NCI-H2227 (cell line): Measurements from ENCODE around the gene ALK.
A peak's percentile ranks its signal among the peaks of the same experiment; 100 is the strongest.
"Not testable (repeated sequence)": the region's sequence is repeated elsewhere in the genome, so short reads cannot be mapped to it uniquely, and the experiment has no call there.

Experiments
- DNase-seq: peaks from one replicate; lab custom pipeline; 2025; ENCODE audit not compliant: unreplicated experiment; lab: John Stamatoyannopoulos, UW

Gene ALK

DNA sequence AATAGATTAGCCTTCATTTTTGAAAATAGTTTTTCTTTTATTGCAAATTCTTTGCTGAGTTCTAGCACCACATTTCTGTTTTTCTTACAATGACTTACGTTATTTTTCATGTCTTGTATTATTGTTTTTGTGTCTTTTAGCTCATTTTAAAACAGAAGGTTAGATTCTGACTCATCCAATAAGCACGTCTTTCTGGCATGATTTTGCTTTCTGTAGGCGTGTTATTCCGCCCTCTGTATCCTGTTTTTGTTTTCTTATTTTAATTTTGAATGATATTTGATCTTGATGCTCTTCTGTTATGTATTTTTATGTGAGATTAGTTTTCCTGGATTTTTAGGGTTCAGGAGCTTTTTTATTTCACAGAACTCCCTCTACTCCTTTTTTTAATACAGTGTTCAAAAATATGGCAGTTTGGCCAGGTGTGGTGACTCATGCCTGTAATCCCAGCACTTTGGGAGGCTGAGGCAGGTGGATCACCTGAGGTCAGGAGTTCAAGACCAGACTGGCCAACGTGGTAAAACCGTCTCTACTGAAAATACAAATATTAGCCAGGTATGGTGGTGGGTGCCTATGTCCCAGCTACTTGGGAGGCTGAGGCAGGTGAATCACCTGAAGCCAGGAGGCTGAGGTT, 661.1 kb downstream of the ALK start:
- no peak for DNase-seq

DNA sequence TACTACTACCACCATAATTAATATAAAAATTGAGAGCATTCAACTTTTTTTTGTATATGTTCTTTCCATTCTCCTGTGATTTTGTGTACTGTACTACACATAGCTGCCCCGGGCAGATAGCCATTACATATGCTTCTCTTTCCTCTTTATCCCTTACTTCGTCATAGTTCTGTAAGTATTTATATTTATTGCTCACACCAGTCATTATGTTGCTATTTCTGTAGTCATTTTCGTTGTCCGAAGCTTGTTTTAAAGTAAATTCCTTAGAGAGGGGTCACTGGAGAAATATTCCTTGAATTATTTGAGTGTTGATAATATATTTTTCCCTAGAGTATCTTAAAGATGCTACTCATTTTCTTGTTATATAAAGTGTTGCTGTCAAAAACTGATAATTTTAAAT, 662.2 kb downstream of the ALK start:
- no peak for DNase-seq

DNA sequence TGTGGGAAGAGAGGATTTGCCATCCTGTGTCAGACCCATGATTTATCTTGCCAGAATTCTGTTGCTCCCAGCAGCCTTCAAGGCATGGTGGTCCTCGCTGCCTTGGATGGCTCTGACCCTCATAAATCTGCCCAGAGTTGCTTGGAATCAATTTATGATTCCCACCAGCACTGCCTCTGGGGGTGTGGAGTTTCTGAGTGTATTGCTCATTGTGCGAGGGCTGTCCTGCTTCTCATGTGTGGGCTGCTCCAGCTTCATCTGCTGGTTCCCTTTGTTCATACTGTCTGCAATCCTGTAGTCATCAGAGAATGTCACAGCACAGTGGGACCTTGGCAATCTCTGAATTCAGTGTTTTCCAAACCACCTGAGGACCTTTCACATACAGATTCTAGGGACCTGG, 666.4 kb downstream of the ALK start:
- no peak for DNase-seq

DNA sequence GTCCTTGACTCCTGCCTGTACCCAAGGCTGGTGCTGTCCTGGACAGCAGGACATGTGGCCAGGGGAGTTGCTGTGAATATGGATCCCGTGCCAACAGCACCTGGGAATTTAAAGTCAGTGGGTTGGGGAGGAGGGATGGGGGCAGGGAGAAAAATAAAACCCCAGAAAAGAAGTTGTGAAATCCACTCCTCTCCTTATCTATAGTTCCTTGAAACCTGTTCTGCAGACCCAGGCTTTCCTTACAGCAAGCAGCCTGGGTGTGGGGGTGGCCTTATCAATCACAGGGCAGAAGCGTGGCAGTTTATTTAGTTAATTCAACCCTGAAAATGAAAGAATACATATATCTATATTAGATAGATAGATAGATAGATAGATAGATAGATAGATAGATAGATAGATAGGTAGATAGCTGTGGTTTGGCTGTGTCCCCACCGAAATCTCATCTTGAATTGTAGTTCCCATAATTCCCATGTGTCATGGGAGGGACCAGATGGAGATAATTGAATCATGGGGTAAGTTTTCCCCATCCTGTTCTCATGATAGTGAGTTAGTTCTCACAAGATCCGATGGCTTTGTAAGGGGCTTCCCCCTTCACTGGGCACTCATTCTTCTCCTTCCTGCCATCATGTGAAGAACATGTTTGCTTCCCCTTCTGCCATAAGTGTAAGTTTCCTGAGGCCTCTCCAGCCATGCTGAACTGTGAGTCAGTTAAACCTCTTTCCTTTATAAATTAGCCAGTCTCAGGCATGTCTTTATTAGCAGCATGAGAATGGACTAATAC, 667.7 kb downstream of the ALK start:
- not testable (repeated sequence) for DNase-seq

DNA sequence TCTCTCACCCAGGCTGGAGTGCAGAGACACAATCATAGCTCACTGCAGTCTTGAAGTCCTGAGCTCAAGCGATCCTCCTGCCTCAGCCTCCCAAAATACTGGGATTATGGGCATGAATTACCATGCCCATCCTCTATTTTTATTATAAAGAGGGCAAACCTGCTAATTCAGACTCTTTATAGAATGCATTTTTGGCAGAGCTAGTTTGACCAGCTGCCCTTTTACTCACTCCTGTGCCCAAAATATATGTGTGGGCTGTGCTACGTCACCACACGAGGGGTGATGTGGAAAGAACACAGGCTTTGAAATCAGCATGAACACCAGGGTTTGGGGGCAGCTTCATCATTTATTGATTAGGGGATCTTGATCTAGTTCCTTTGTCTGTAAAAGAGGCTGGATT, 668.4 kb downstream of the ALK start:
- no peak for DNase-seq

DNA sequence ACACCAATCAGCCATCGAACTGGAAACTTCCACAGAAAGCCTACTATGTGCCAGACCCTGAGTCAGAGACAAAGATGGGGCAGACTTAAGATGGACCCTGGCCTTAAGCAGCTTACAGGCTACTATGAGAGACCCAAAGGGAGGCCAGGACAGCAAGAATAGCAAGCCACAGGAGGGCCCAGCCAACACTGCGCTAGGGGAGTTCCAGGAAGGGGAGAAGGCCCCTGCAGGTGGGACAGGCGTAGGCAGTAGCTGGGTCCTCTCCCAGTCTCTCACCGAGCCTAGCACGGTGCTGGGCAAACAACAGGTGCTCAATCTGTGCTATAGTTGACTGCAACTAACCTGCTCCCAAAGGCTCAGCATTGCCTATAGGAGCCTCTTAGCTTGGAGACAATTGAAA, 670.0 kb downstream of the ALK start:
- no peak for DNase-seq

DNA sequence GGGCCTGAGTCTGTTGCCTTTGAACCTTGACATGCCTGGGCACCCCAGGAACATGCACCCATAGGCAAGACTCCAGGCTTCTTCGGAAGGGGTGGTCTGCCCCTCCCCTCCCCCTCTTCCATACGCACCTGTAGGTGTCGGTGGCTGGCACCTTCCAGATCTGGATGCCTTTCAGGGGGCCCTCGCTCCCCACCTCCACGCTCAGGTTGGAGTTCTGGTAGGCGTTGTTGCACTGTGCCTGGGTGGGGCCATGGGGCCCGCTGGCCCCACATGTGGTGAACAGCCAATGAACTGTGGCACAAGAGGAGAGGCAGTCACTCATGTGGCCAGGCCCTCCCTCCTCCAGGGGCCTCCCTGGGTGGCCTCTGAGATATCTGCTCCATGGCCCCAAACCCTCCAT, 670.4 kb downstream of the ALK start:
- DNase-seq, result no peak

DNA sequence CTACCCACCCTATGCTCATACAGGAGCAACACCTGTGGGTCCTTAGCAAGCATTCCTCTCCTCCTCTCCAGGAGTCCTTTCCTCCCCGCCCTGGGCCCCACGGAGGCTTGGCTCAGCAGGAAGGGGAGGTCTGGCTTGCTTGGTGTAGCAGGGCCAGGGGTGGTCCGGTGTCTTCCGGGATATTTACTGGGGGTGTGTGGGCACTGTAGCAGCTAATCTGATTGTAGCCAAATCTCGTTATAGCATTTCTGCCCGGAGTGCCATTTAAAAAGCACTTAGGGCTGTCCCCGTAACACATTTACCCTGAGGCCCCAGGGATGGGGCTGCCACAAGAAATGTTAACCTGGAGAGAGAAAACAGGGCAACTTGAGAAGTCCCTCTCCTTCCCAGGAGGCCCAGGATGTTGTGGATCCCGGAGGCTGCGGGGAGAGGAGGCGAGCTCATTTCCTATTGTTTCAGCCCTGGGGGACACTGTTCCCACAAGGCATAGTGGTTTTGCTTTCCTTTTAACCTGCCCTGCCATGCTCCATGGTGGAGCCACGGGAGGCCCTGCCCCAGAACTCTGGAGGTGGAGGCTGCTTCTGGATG, 671.6 kb downstream of the ALK start:
- DNase-seq, result no peak

DNA sequence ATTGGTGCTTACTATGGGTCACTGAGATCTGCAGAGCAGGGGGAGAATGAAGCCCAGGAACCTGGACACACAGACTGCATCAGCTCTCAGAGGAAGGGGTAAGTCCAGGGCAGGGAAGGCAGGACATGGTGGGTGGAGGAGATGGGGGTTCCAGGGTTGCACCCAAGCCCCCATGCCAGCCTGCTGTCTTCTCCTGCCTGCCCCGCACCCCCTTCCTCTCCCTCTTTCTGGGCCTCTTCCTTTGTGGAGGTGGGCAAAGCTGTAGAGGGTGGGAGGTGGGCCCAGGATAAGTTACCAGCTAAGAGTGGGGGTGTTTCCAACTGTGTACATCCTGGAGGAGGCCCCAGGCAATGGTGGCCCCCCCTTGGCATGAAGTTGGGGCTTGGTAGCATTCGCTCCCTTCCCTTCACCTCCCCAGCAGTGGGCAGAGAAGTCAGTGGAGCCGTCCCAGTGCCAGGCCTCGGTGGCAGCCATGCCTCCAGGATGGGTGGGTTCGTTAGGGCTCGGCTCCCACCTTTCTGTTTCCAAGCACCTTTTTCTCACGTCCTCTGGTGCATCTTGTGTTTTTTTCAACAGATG, 674.0 kb downstream of the ALK start:
- DNase-seq, result no peak

DNA sequence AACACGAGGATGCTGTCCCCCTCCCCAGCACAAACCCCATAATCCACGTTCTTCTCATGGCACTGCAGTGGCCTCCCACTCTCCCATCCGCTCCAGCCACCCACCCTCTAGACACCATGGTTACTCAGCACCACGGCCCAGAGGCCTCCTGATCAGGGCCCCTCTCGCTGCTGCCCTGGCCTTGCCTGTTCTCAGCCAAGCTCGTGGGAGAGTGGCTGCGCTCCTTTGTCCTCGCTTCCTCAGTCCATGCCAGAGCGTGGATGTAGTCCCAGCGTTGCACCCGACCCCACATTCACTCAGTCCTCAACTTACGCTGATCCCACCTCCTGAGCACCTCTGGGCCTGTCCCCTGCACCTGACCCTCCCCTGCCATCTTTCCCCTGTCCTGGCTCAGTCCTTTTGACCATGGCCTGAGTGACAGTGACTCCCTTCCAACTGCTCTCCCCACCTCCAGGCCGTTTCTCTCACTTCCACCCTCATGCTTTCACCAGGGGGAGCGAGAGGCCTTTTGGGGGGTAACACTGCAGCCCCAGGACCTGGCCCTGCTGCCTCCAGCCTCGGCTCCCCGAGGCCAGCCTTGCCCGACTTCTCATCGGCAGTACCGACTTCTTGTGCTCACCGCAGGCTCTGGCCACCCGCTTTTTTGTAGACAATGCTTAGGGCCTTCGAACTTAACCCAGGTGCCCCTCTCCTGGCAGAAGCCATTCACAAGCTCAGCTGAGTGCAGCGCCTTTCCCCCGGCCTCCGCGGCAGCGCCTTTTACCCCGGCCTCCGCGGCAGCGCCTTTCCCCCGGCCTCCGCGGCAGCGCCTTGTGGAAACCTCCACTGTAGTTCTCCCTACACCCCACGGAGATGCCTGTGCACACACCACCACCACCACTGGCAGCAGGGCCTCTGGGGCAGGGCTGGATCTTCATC, 674.7 kb downstream of the ALK start:
- DNase-seq, result no peak

DNA sequence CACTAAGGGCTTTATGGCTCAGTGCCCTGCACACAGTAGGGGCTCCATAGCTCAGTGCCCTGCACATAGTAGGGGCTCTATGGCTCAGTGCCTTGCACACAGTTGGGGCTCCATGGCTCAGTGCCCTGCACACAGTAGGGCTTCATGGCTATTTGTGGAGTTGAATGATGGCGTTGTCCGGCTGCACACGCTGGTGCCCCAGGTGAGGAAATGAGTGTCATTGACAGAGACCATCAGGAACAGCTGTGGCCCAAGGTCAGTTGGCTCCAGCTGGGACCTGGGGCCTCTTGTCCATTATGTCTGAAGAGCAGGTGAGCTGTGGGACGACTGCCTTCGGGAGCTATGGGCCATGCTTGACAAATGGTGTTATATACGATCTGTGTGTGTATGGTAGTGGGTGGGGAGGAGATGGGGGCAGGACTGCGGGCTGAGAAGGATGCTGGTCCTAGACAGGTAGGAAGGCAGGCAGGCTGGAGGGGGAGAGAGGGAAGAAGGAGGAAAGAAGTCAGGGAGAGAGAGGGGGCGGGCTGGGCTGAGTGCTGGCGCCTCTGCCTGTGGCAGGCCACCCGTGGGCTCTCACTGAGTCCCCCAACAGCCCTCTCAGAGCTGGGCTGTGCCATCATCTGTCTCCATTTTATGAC, 675.5 kb downstream of the ALK start:
- DNase-seq, result no peak

DNA sequence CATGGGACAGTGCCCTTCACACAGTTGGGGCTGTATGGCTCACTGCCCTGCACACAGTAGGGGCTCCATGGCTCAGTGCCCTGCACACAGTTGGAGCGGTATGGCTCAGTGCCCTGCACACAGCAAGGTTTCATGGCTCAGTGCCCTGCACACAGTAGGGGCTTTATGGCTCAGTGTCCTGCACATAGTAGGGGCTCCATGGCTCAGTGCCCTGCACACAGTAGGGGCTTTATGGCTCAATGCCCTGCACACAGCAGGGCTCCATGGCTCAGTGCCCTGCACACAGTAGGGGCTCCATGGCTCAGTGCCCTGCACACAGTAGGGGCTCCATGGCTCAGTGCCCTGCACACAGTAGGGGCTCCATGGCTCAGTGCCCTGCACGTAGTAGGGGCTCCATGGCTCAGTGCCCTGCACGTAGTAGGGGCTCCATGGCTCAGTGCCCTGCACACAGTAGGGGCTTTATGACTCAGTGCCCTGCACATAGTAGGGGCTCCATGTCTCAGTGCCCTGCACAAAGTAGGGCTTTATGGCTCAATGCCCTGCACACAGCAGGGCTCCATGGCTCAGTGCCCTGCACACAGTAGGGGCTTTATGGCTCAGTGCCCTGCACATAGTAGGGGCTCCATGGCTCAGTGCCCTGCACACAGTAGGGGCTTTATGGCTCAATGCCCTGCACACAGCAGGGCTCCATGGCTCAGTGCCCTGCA, 676.2 kb downstream of the ALK start:
- DNase-seq, result not testable (repeated sequence)

DNA sequence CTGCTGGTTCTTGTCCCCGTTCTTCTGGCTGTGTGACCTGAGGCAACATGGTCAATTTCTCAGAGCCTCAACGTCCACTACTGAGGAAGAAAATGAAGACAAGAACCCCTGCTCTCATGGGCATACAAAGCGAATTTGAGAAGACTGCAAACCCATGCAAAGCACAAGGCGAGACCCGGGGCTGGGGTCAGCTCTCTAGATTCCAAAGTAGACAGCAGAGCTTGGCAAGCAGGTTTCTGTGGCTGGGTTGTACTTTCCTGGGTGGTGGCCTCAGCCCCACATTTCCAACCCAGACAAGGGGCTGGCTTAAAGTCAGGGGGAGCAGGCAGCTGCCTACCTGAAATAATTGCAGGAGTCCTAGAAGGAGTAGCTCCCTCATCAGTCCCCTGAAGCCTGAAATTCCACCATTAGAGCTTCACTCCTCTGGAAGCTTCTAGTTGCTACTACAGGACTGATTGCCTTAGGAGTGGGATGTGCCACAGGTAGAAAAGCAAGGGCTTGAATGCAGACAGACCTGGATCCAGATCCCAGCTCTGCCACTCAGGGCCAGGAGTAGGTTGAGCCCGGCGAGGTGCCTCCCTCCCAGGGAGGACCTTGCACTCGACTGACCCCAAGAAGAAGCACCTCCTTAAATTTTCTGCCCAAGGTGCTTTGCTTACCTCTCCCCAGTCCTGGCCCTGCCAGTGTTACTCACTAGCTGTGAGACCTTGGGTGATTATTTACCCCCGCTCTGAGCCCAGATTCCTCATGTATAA, 678.6 kb downstream of the ALK start:
- no peak for DNase-seq

DNA sequence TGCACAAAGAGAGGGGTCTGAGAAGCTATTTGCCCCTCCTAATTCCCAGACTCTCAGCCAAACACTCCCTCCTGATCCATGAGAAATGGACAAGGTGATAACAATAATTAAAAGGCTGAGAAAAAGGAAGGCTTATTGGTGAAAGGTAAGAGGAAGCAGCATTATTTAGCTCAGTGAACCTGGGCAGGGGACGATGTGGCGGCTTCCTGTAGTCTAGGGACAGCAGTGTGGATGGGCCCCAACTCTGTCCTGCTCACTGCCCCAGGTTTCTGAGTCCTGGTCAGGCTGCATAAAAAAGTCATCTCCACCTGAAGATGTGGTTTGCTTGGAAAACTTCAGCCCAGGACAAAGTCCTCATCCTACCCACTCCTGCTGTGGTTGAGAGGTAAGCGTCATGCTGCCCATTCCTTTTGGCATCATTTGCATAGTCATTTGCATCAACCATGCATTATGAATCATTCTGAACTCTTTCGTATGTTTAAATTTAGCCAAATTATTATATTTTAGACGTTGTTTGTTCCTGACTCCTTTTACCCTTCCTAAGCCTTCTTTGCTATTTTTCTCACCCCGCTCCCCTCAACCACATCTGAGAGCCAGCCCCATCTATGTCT, 679.3 kb downstream of the ALK start:
- no peak for DNase-seq

DNA sequence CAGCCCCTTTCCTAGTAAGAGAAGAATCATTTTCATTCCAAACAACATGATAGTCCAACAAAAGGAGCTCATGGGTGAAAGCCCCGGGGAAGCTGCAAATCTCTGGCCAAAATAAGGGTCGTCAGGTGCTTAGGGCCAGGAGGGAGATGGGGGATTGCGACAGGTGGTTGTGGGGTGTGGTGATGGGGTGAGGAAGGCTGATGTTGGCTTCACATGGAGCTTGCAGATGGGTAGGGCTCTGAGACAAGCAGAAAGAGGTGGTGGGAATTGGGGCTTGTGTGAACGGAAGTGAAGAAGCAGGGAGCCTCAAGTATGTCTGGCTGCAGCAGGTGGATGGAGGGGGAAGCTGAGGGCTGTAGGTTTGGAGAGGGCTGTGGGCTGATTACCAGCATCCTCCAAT, 680.0 kb downstream of the ALK start:
- DNase-seq, result no peak

DNA sequence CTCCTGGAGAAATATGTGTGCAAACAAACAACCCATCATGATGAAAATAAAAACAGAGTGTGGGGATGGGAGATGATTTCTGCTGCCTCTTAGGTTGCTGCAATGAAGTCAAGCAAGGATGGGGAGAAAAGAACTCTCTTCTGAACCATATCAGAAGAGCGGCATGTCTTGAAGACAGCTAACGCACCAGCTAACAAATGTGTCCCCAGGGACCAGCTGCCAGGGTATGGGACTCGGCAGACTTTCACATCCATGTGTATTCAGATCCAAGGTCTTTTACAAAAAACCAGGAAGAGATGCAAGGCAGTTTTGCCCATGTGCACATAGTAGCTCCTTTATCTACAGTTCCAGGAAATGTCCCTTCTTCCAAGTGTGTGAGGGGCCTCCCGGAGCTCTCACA, 680.8 kb downstream of the ALK start:
- no peak for DNase-seq

DNA sequence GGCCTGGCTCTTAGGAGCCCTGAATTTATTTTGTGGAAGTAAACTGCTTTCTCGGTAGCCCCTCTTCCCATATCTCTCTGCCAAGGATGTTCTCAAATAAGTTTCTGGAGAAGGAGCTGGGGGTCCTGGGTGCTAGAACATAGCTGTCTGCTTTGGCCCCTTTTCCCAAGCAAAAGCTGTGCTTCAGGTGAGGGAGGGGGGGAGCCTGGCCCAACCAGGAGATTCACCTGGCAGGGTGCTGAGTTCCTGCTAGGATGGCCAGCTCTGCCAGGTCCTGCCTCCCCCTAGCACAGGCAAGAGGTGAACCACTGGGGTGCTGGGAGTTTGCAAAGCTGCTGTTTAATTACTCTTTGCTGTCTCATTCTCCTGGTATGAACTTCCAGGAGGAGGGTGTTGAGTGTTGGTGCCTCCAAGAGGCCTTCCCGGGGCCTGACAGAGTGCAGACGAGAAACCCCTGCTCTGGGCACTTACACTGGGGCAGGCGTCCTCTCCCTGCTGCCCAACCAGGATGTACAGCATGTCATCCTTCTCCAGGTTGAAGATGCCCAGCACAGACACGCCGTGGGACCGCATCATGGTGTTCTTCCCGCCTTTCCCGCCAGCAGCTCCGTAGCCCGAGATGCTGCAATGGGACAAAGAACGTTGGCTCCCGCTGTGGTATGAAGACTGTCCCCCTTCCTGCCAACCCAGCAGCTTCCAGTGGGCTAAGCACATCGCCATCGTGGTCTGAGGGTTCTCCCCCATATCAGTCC, 682.0 kb downstream of the ALK start:
- DNase-seq, result no peak

DNA sequence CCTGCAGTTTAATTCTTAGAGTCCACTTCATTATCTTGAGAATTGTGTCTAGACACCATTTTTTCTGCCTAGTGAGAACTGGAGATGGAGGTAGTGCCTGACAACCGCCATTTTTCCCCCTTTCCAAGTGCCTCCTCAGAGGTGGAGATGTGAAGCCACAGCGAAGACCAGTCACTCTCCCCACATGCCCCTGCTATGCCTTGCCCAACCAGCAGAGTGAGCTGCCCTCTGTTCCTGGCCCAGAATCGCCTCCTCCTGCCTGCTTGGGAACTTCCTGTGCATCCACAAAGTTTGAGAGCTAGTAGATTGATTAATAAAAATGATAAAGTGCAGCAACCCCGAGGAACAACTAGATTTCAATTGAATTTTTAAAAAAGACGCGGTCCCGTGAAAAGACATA, 682.9 kb downstream of the ALK start:
- DNase-seq, result peak; percentile 11
